HEK293T (cell line): ENCODE results near the gene ARID1A.

ENCODE experiments used
- CTCF ChIA-PET: fragments of 350-600 bp; formaldehyde crosslinking; extraction: SDS; loops from one replicate; lab custom pipeline; 2021; ENCODE audit warnings: antibody characterized with exemption, inconsistent platforms; lab: Yijun Ruan, JAX
- POLR2A ChIA-PET: fragments of 350-600 bp; formaldehyde crosslinking; extraction: SDS; loops from one replicate; lab custom pipeline; 2020; ENCODE audit warnings: antibody characterized with exemption, inconsistent platforms; lab: Yijun Ruan, JAX
- DNase-seq: peaks from one replicate; pipeline ENCODE4 v3.0.0; 2012; ENCODE audit warnings: mixed read lengths; ENCODE audit errors: extremely low spot score
- ARNT ChIP-seq: fragments of 450-650 bp; IDR thresholded peaks from 2 replicates; pipeline ENCODE4 v1.6.1; 2017; ENCODE audit warnings: mild to moderate bottlenecking
- BHLHE40 ChIP-seq: fragments of 450-650 bp; IDR thresholded peaks from 2 replicates; pipeline ENCODE4 v1.6.1; 2016; ENCODE audit warnings: mild to moderate bottlenecking, moderate library complexity, borderline replicate concordance
- CTBP1 ChIP-seq: fragments of 450-650 bp; IDR thresholded peaks from 2 replicates; pipeline ENCODE4 v1.6.1; 2016; ENCODE audit warnings: borderline replicate concordance
- ELF4 ChIP-seq: fragments of 450-650 bp; IDR thresholded peaks from 2 replicates; pipeline ENCODE4 v1.6.1; 2017; ENCODE audit warnings: antibody characterized with exemption
- FOXA1 ChIP-seq: fragments of 450-650 bp; IDR thresholded peaks from 2 replicates; pipeline ENCODE4 v1.6.1; 2016; ENCODE audit warnings: mild to moderate bottlenecking
- FOXK2 ChIP-seq: fragments of 450-650 bp; IDR thresholded peaks from 2 replicates; pipeline ENCODE4 v1.6.1; 2016; ENCODE audit warnings: mild to moderate bottlenecking
- FOXM1 ChIP-seq: fragments of 450-650 bp; IDR thresholded peaks from 2 replicates; pipeline ENCODE4 v1.6.1; 2017; ENCODE audit warnings: mild to moderate bottlenecking, borderline replicate concordance
- HDGF ChIP-seq: fragments of 450-650 bp; IDR thresholded peaks from 2 replicates; pipeline ENCODE4 v1.6.1; 2017; ENCODE audit warnings: antibody characterized with exemption, borderline replicate concordance
- L3MBTL2 ChIP-seq: fragments of 450-650 bp; conservative IDR thresholded peaks from 2 replicates; pipeline ENCODE4 v1.6.1; 2016; ENCODE audit warnings: mild to moderate bottlenecking
- LEF1 ChIP-seq: fragments of 450-650 bp; IDR thresholded peaks from 2 replicates; pipeline ENCODE4 v1.6.1; 2017; ENCODE audit warnings: mild to moderate bottlenecking, borderline replicate concordance
- NFRKB ChIP-seq: fragments of 450-650 bp; IDR thresholded peaks from 2 replicates; pipeline ENCODE4 v1.6.1; 2016; ENCODE audit warnings: mild to moderate bottlenecking, moderate library complexity
- SP1 ChIP-seq: fragments of 450-650 bp; IDR thresholded peaks from 2 replicates; pipeline ENCODE4 v1.6.1; 2017
- SUZ12 ChIP-seq: fragments of 450-650 bp; IDR thresholded peaks from 2 replicates; pipeline ENCODE4 v1.6.1; 2016; ENCODE audit warnings: mild to moderate bottlenecking
- TARDBP ChIP-seq: fragments of 450-650 bp; IDR thresholded peaks from 2 replicates; pipeline ENCODE4 v1.6.1; 2016
- ZNF384 ChIP-seq: fragments of 450-650 bp; IDR thresholded peaks from 2 replicates; pipeline ENCODE4 v1.6.1; 2016
- TF ChIP-seq, protein P1 (sequence below): fragments of 450-650 bp; IDR thresholded peaks from 2 replicates; pipeline ENCODE4 v1.6.1; 2016

ARID1A gene

DNA sequence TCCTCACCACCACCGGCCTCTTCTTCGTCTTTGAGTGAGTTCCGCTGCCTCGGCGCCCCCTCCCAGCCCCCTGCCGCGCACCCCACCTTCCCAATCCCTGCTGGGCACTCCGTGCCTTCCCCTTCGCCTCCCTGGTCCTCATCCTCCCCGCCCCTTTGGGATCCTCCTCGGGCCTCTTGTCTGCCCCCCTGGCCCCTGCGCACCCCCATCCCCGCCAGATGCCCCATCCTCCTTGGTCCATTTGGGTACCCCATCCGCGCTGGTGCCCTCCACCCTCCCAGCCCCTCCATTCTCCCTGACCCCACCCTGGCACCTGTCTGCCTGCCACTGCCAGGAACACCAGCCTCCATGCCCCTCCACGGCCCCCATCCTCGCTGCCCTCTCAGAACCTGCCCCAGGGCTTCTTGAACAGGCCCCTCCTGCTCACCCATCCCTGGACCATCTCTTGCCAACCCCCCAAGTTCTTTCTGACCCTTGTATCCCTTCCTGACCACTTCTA, 131.3 kb downstream of the ARID1A start:
- no peak for DNase-seq
- TF ChIP-seq FOXA1 (no peak), LEF1 (no peak), ELF4 (no peak), FOXM1 (no peak), NFRKB (no peak), ARNT (no peak), SP1 (no peak), ZNF384 (no peak), FOXK2 (no peak), L3MBTL2 (no peak)
- TF ChIP-seq, protein P1, sequence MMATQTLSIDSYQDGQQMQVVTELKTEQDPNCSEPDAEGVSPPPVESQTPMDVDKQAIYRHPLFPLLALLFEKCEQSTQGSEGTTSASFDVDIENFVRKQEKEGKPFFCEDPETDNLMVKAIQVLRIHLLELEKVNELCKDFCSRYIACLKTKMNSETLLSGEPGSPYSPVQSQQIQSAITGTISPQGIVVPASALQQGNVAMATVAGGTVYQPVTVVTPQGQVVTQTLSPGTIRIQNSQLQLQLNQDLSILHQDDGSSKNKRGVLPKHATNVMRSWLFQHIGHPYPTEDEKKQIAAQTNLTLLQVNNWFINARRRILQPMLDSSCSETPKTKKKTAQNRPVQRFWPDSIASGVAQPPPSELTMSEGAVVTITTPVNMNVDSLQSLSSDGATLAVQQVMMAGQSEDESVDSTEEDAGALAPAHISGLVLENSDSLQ = no peak
- CTCF ChIA-PET = no interaction called here
- POLR2A ChIA-PET = interaction anchor here (1.0 kb wide), 1 partner anchor 37 kb away, joined by 5 read pairs; no protein-coding TSS in a partner anchor

GRCh38 chr1:26827663-26828062, 131.8 kb downstream of the ARID1A start:
- ChIA-PET POLR2A (interaction anchor here (1.0 kb wide), 1 partner anchor 36 kb away, joined by 5 read pairs; no protein-coding TSS in a partner anchor), CTCF (no interaction called here)
- TF ChIP-seq SP1 = no peak
- TF ChIP-seq, protein P1 = no peak
- peak; percentile 9 for DNase-seq

DNA sequence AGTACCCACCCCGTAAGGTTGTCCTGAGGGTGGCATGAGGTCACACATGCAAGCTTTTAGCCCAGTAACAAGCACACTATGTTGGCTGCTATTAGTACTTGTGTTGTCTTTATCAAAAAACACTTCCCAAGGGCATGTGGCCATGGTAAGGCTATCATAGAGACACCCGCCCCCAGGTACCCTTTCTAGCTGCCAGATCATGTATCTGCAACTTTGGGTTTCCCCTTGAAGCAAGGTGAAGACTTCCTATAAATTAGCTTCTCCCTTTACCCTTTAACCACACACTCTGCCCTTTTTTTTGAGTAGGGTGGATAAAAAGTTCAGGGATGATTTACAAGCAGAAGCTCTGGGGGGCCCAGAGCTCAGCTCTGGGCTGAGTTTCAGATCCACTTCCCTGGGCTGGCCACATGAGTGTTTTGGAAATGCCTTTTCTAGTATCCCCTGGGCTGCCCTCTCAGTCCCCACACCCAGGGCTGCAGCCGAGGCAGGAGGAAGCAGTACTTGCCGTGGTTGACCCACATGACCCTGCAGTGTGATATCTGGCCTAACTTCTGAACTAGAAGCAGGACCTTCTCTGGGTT, 132.7 kb downstream of the ARID1A start:
- TF ChIP-seq NFRKB (no peak), LEF1 (no peak), ELF4 (no peak), SUZ12 (no peak), L3MBTL2 (no peak), TARDBP (no peak), ZNF384 (no peak), SP1 (no peak), CTBP1 (no peak), FOXA1 (no peak), ARNT (no peak), FOXM1 (no peak), BHLHE40 (no peak), FOXK2 (no peak), HDGF (no peak)
- TF ChIP-seq, protein P1 = no peak
- POLR2A ChIA-PET = interaction anchor here (5.2 kb wide), 1 partner anchor 37 kb away, joined by 21 read pairs; no protein-coding TSS in a partner anchor
- DNase-seq = no peak
- CTCF ChIA-PET = no interaction called here

GRCh38 chr1:26829184-26829911, 133.5 kb downstream of the ARID1A start:
- no peak for DNase-seq
- no peak for TF ChIP-seq TARDBP
- no peak for TF ChIP-seq FOXA1
- no peak for TF ChIP-seq FOXM1
- TF ChIP-seq FOXK2 = no peak
- no peak for TF ChIP-seq ZNF384
- TF ChIP-seq ARNT = no peak
- TF ChIP-seq SP1 = no peak
- TF ChIP-seq, protein P1 = no peak
- TF ChIP-seq L3MBTL2 = no peak
- TF ChIP-seq ELF4 = no peak
- TF ChIP-seq NFRKB = no peak
- no peak for TF ChIP-seq SUZ12
- TF ChIP-seq HDGF = no peak
- no peak for TF ChIP-seq LEF1
- TF ChIP-seq BHLHE40 = no peak
- TF ChIP-seq CTBP1 = no peak
- CTCF ChIA-PET = no interaction called here
- POLR2A ChIA-PET = interaction anchor here (5.2 kb wide), 1 partner anchor 36 kb away, joined by 21 read pairs; no protein-coding TSS in a partner anchor

DNA sequence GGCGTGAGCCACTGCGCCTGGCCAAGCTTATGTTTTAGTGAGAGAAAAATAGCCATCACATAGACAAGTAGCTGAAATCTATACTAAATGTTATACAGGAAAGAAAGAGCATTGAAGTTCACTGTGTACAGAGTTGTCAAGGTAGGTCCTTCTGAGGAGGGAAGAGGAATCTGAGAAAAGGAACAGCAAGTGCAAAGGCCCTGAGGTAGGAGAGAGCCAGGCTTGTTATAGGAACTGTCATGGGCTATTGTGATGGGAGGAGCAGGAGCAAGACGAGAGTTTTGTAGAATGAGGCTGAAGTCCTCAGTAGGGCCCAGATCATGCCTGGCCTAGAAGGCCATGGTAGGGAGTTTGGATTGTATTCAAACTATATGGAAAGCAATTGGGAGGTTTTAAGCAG, 135.2 kb downstream of the ARID1A start:
- DNase-seq = no peak
- TF ChIP-seq, protein P1 = no peak
- no peak for TF ChIP-seq ARNT
- no peak for TF ChIP-seq NFRKB
- TF ChIP-seq CTBP1 = no peak
- TF ChIP-seq ZNF384 = no peak
- TF ChIP-seq FOXA1 = no peak
- no peak for TF ChIP-seq SP1
- TF ChIP-seq HDGF = no peak
- TF ChIP-seq LEF1 = no peak
- no peak for TF ChIP-seq L3MBTL2
- no peak for TF ChIP-seq ELF4
- TF ChIP-seq SUZ12 = no peak
- TF ChIP-seq BHLHE40 = no peak
- TF ChIP-seq TARDBP = no peak
- ChIA-PET CTCF (no interaction called here), POLR2A (interaction anchor here (5.2 kb wide), 1 partner anchor 34 kb away, joined by 21 read pairs; no protein-coding TSS in a partner anchor)
